Measurements from ENCODE around the gene ISM1. TPM values are rescaled to one million over a fixed set of nuclear protein-coding genes. Genes with fewer than 3 reads are reported as not detected.

The ISM1 gene
- total RNA-seq, 2 experiments from 2014 or later, result 0.87 to 1.1 TPM

DNA sequence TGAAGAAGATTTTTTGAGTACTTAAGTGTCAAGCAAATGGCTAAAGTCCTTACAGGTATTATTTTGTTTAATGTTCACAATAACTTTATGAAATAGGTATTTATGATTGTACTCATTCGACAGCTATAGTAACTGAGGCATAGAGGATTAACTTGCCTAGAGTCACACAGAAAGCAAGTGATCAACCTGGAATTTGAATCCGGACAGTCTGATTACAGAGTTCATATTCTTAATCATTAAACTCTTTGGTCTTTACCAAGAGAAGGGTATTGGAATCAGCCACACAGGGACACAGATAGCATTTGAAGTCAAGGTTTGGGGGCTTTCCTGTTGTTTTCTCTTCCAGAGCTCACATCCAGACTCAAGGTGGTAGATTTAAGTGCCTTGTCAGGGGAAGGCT is 69.7 kb downstream of the ISM1 start:
- CTCF ChIA-PET, result no interaction called here

GRCh38 chr20:13291157-13291556 is 70.1 kb downstream of the ISM1 start:
- no peaks in the 10 kb centered on the region for H3K27me3 ChIP-seq (ENCODE audit: control insufficient read depth in 1 of 2, insufficient read depth in 2 of 2, low read length in 2 of 2)

More for the DNA sequence above, 69.7 kb downstream of the ISM1 start:
- Mint-ChIP-seq H3K4me3 (no peak overlapping the region), H3K27me3 (no peaks in the 10 kb centered on the region), H3K9me3 (no peaks in the 10 kb centered on the region), H3K4me1 (ENCODE audit: low read depth) (no peaks in the 10 kb centered on the region), H3K27ac (no peak overlapping the region), H3K36me3 (ENCODE audit: low read depth) (peaks cover 12% of the 10 kb centered on the region)
- ATAC-seq (ENCODE audit: poor library complexity) (no peak), DNase-seq (no peak)
- intact Hi-C loops (cut with DNase I, micrococcal nuclease), result no loop called here
- POLR2A ChIA-PET, result no interaction called here
- TF ChIP-seq, protein P1, sequence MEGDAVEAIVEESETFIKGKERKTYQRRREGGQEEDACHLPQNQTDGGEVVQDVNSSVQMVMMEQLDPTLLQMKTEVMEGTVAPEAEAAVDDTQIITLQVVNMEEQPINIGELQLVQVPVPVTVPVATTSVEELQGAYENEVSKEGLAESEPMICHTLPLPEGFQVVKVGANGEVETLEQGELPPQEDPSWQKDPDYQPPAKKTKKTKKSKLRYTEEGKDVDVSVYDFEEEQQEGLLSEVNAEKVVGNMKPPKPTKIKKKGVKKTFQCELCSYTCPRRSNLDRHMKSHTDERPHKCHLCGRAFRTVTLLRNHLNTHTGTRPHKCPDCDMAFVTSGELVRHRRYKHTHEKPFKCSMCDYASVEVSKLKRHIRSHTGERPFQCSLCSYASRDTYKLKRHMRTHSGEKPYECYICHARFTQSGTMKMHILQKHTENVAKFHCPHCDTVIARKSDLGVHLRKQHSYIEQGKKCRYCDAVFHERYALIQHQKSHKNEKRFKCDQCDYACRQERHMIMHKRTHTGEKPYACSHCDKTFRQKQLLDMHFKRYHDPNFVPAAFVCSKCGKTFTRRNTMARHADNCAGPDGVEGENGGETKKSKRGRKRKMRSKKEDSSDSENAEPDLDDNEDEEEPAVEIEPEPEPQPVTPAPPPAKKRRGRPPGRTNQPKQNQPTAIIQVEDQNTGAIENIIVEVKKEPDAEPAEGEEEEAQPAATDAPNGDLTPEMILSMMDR (IDR thresholded peaks at IDR 0.05), result no peak
- H3K27me3 ChIP-seq (ENCODE audit: control insufficient read depth in 1 of 2, insufficient read depth in 2 of 2, low read length in 2 of 2), result no peaks in the 10 kb centered on the region
- no peaks in the 10 kb centered on the region for H3K4me1 ChIP-seq (ENCODE audit: insufficient read depth, low read length)
- H3K9me3 ChIP-seq (ENCODE audit: control insufficient read depth in 1 of 2, insufficient read depth in 1 of 2, low read length in 2 of 2), result no peaks in the 10 kb centered on the region
- H3K27ac ChIP-seq (ENCODE audit: low read depth in 1 of 2, low read length in 2 of 2), result no peak overlapping the region
- no peaks in the 10 kb centered on the region for H3K36me3 ChIP-seq (ENCODE audit: insufficient read depth, low read length)
- H3K4me3 ChIP-seq (ENCODE audit: low read length), result no peak overlapping the region

GRCh38 chr20:13292201-13292885 is 71.3 kb downstream of the ISM1 start:
- no peak for ATAC-seq (ENCODE audit: poor library complexity)
- Histone ChIP-seq H3K4me1 (ENCODE audit: insufficient read depth, low read length) (no peaks in the 10 kb centered on the region), H3K27ac (ENCODE audit: low read depth in 1 of 2, low read length in 2 of 2) (no peak overlapping the region), H3K36me3 (ENCODE audit: insufficient read depth, low read length) (no peaks in the 10 kb centered on the region), H3K9me3 (ENCODE audit: control insufficient read depth in 1 of 2, insufficient read depth in 1 of 2, low read length in 2 of 2) (no peaks in the 10 kb centered on the region), H3K4me3 (ENCODE audit: low read length) (no peak overlapping the region), H3K27me3 (ENCODE audit: control insufficient read depth in 1 of 2, insufficient read depth in 2 of 2, low read length in 2 of 2) (no peaks in the 10 kb centered on the region)
- TF ChIP-seq, protein P1 (IDR thresholded peaks at IDR 0.05), result no peak
- H3K4me1 Mint-ChIP-seq (ENCODE audit: low read depth), result no peaks in the 10 kb centered on the region
- no peaks in the 10 kb centered on the region for H3K27me3 Mint-ChIP-seq
- no peak overlapping the region for H3K4me3 Mint-ChIP-seq
- H3K36me3 Mint-ChIP-seq (ENCODE audit: low read depth), result peaks cover 12% of the 10 kb centered on the region
- H3K9me3 Mint-ChIP-seq, result no peaks in the 10 kb centered on the region
- POLR2A ChIA-PET, result no interaction called here
- CTCF ChIA-PET, result interaction anchor here (0.9 kb wide), 1 partner anchor 11 kb away, joined by 3 read pairs; no protein-coding TSS in a partner anchor
- DNase-seq, result no peak
- H3K27ac Mint-ChIP-seq, result no peak overlapping the region
- intact Hi-C loops (cut with DNase I, micrococcal nuclease), result no loop called here

More at GRCh38 chr20:13291157-13291556, 70.1 kb downstream of the ISM1 start:
- Mint-ChIP-seq H3K36me3 (ENCODE audit: low read depth) (peaks cover 12% of the 10 kb centered on the region), H3K27ac (no peak overlapping the region), H3K9me3 (no peaks in the 10 kb centered on the region), H3K27me3 (no peaks in the 10 kb centered on the region), H3K4me1 (ENCODE audit: low read depth) (no peaks in the 10 kb centered on the region), H3K4me3 (no peak overlapping the region)
- Histone ChIP-seq H3K36me3 (ENCODE audit: insufficient read depth, low read length) (no peaks in the 10 kb centered on the region), H3K9me3 (ENCODE audit: control insufficient read depth in 1 of 2, insufficient read depth in 1 of 2, low read length in 2 of 2) (no peaks in the 10 kb centered on the region), H3K4me1 (ENCODE audit: insufficient read depth, low read length) (no peaks in the 10 kb centered on the region), H3K27ac (ENCODE audit: low read depth in 1 of 2, low read length in 2 of 2) (no peak overlapping the region), H3K4me3 (ENCODE audit: low read length) (no peak overlapping the region)
- TF ChIP-seq, protein P1 (IDR thresholded peaks at IDR 0.05), result no peak
- POLR2A ChIA-PET, result no interaction called here
- CTCF ChIA-PET, result interaction anchor here (0.9 kb wide), 1 partner anchor 12 kb away, joined by 3 read pairs; no protein-coding TSS in a partner anchor
- ATAC-seq (ENCODE audit: poor library complexity) (no peak), DNase-seq (no peak)
- intact Hi-C loops (cut with DNase I, micrococcal nuclease), result no loop called here

All from CD4-positive, alpha-beta T cell (primary cell).